Fibroblast of the aortic adventitia (primary cell): ENCODE measurements around the gene HOXC4. TPM values are rescaled to one million over a fixed set of nuclear protein-coding genes. Genes with fewer than 3 reads are reported as not detected.
"Not testable (repeated sequence)": the region's sequence is repeated elsewhere in the genome, so short reads cannot be mapped to it uniquely, and the experiment has no call there.

Experiments
- DNase-seq: peaks from one replicate; pipeline ENCODE4 v3.0.0-alpha.2; 2010; ENCODE audit warnings: low read depth
- H3K4me3 ChIP-seq: 2 replicates; pipeline ENCODE4 v1.5.1; 2011; ENCODE audit warnings: low read depth, mild to moderate bottlenecking, control low read depth, low read length, moderate library complexity
- CTCF ChIP-seq: IDR thresholded peaks from 2 replicates; pipeline ENCODE4 v1.5.1; 2011; ENCODE audit warnings: mild to moderate bottlenecking, low read length, control low read depth, inconsistent platforms; ENCODE audit not compliant: insufficient read depth
- total RNA-seq: library from RNA; depleted of rRNA; stranded (reverse); fragments of >200 nt; gene quantifications from 2 replicates; pipeline ENCODE4 v1.2.3, GENCODE V29; 2012; ENCODE audit warnings: low replicate concordance

Gene HOXC4
- total RNA-seq, 1 donor, result 0.36 TPM

GRCh38 chr12:54074308-54074707 lies 20.7 kb downstream of the HOXC4 start:
- no peak overlapping the region for H3K4me3 ChIP-seq
- TF ChIP-seq CTCF, result no peak
- no peak for DNase-seq

- no peak overlapping the region for H3K4me3 ChIP-seq
- DNase-seq, result no peak
- TF ChIP-seq CTCF, result no peak
These were observed 21.8 kb downstream of the HOXC4 start for GRCh38 chr12:54075409-54075808.

GRCh38 chr12:54075974-54076373 lies 22.3 kb downstream of the HOXC4 start:
- TF ChIP-seq CTCF, result no peak
- DNase-seq, result no peak
- H3K4me3 ChIP-seq, result no peak overlapping the region

- not testable (repeated sequence) for DNase-seq, H3K4me3 ChIP-seq
These were observed 24.2 kb downstream of the HOXC4 start for GRCh38 chr12:54077843-54078242.

- H3K4me3 ChIP-seq, DNase-seq: not testable (repeated sequence)
These were observed 25.5 kb downstream of the HOXC4 start for GRCh38 chr12:54079115-54079514.

GRCh38 chr12:54080008-54080924 lies 26.6 kb downstream of the HOXC4 start:
- DNase-seq, result not testable (repeated sequence)
- H3K4me3 ChIP-seq, result peak overlapping the region; percentile 17

- DNase-seq, H3K4me3 ChIP-seq: not testable (repeated sequence)
These were observed 27.4 kb downstream of the HOXC4 start for GRCh38 chr12:54081053-54081514.

- not testable (repeated sequence) for DNase-seq
These were observed 28.2 kb downstream of the HOXC4 start for GRCh38 chr12:54081581-54082396.

GRCh38 chr12:54082397-54082892 lies 28.8 kb downstream of the HOXC4 start:
- no peak overlapping the region for H3K4me3 ChIP-seq
- no peak for DNase-seq
- TF ChIP-seq CTCF, result no peak

More at GRCh38 chr12:54081581-54082396, 28.2 kb downstream of the HOXC4 start:
- H3K4me3 ChIP-seq, result not testable (repeated sequence)

- not testable (repeated sequence) for DNase-seq
These were observed 34.4 kb downstream of the HOXC4 start for GRCh38 chr12:54088011-54088410.

GRCh38 chr12:54089465-54089864 lies 35.8 kb downstream of the HOXC4 start:
- H3K4me3 ChIP-seq, DNase-seq: not testable (repeated sequence)

More at GRCh38 chr12:54088011-54088410, 34.4 kb downstream of the HOXC4 start:
- not testable (repeated sequence) for H3K4me3 ChIP-seq

GRCh38 chr12:54090312-54090711 lies 36.7 kb downstream of the HOXC4 start:
- peak overlapping the region; percentile 5 for H3K4me3 ChIP-seq
- DNase-seq, result not testable (repeated sequence)

- not testable (repeated sequence) for DNase-seq, H3K4me3 ChIP-seq
These were observed 39.3 kb downstream of the HOXC4 start for GRCh38 chr12:54092943-54093342.
